HEK293T (cell line): Measurements from ENCODE around the gene PMF1.

Experiments
- FOXM1 ChIP-seq: fragments of 450-650 bp; IDR thresholded peaks from 2 replicates; pipeline ENCODE4 v1.6.1; 2017; ENCODE audit warnings: mild to moderate bottlenecking, borderline replicate concordance
- NFRKB ChIP-seq: fragments of 450-650 bp; IDR thresholded peaks from 2 replicates; pipeline ENCODE4 v1.6.1; 2016; ENCODE audit warnings: mild to moderate bottlenecking, moderate library complexity
- SUZ12 ChIP-seq: fragments of 450-650 bp; IDR thresholded peaks from 2 replicates; pipeline ENCODE4 v1.6.1; 2016; ENCODE audit warnings: mild to moderate bottlenecking
- TARDBP ChIP-seq: fragments of 450-650 bp; IDR thresholded peaks from 2 replicates; pipeline ENCODE4 v1.6.1; 2016

- TF ChIP-seq FOXM1 (no peak), TARDBP (no peak), SUZ12 (no peak), NFRKB (no peak)
Observed at GRCh38 chr1:156262461-156263287, 49.9 kb downstream of the PMF1 start.
